Activated CD4-positive, alpha-beta T cell treated with anti-CD3 and anti-CD28 coated beads for 36 hours (primary cell): Measurements from ENCODE around the gene CTNNA2. TPM values are rescaled to one million over a fixed set of nuclear protein-coding genes. Genes with fewer than 3 reads are reported as not detected.

Source experiments
- ATAC-seq: fragments of 200-7000 bp; cut with Tn5 transposase; one replicate; pipeline ENCODE4 v1.10.0; 2021; ENCODE audit warnings: mild to moderate bottlenecking, moderate library complexity
- CTCF ChIA-PET: fragments of 350-600 bp; sonication (Branson Sonifier 250); formaldehyde crosslinking; loops from one replicate; lab custom pipeline; 2021; ENCODE audit warnings: antibody characterized with exemption; lab: Charles Lee
- POLR2A ChIA-PET: fragments of 350-600 bp; sonication (Branson Sonifier 250); formaldehyde crosslinking; loops from one replicate; lab custom pipeline; 2021; ENCODE audit warnings: antibody characterized with exemption, inconsistent platforms; lab: Charles Lee
- DNase-seq: peaks from one replicate; pipeline ENCODE4 v3.0.0-alpha.2; 2020
- H3K27ac Mint-ChIP-seq: one replicate; pipeline ENCODE4 v1.8.0; 2021; ENCODE audit warnings: mixed read lengths
- H3K27me3 Mint-ChIP-seq: one replicate; pipeline ENCODE4 v1.8.0; 2021; ENCODE audit warnings: mixed read lengths
- H3K36me3 Mint-ChIP-seq: one replicate; pipeline ENCODE4 v1.8.0; 2021; ENCODE audit warnings: low read depth, mixed read lengths
- H3K4me1 Mint-ChIP-seq: one replicate; pipeline ENCODE4 v1.8.0; 2021; ENCODE audit warnings: mixed read lengths
- H3K4me3 Mint-ChIP-seq: one replicate; pipeline ENCODE4 v1.8.0; 2021; ENCODE audit warnings: mild to moderate bottlenecking, moderate library complexity, mixed read lengths
- H3K9me3 Mint-ChIP-seq: one replicate; pipeline ENCODE4 v1.8.0; 2021; ENCODE audit warnings: low read depth, mixed read lengths
- intact Hi-C, 2 experiments: fragments of 100-400 bp; cut with DNase I in 1 of 2; cut with micrococcal nuclease in 1 of 2; formaldehyde crosslinking; loops; one replicate each; pipeline versions ENCODE4 v1.14.2 to v1.15.1; 2022 to 2024; cut with DNase I, micrococcal nuclease
- total RNA-seq, 2 experiments: library from RNA; stranded (reverse); gene quantifications; one replicate each; pipeline ENCODE4 v1.2.3, GENCODE V29; 2021

CTNNA2 gene
- total RNA-seq, 2 experiments from 2014 or later: not detected

- no peak for ATAC-seq
- H3K4me3 Mint-ChIP-seq: no peak overlapping the region
- ChIA-PET POLR2A (no interaction called here), CTCF (interaction anchor here (0.6 kb wide), 1 partner anchor 139 kb away, joined by 3 read pairs; no protein-coding TSS in a partner anchor)
- no peaks in the 10 kb centered on the region for H3K27me3 Mint-ChIP-seq
- H3K36me3 Mint-ChIP-seq: no peaks in the 10 kb centered on the region
- intact Hi-C loops: no loop called here
- no peak overlapping the region for H3K27ac Mint-ChIP-seq
- no peak for DNase-seq
- H3K4me1 Mint-ChIP-seq: no peaks in the 10 kb centered on the region
- H3K9me3 Mint-ChIP-seq: peaks cover 15% of the 10 kb centered on the region
Observed at GRCh38 chr2:80403081-80403480, 890.2 kb downstream of the CTNNA2 start.

DNA sequence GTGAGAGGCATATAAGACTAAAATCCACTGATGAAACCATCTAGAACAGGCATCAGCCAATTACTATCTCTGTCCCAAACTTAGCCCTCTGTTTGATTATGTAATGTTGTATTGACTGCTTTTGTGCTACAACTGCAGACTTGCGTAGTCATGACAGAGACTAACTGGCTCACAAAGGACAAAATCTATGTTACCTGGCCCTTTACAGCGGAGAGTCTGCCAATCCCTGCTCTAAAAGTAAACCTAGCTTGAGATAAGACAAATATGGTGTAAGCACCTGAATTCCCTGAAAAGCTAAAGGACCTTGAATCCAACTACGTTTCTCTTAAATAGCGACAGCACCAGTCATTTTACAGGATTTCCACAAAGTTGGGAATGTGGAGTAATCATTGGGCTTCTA is 894.5 kb downstream of the CTNNA2 start:
- Mint-ChIP-seq H3K27ac (no peak overlapping the region), H3K4me1 (no peaks in the 10 kb centered on the region), H3K27me3 (no peaks in the 10 kb centered on the region), H3K4me3 (no peak overlapping the region), H3K9me3 (peaks cover 12% of the 10 kb centered on the region), H3K36me3 (no peaks in the 10 kb centered on the region)
- intact Hi-C loops: no loop called here
- CTCF ChIA-PET: interaction anchor here (1.8 kb wide), 1 partner anchor 12 kb away, joined by 3 read pairs; no protein-coding TSS in a partner anchor
- ATAC-seq (no peak), DNase-seq (no peak)
- POLR2A ChIA-PET: no interaction called here

- no peak overlapping the region for H3K27ac Mint-ChIP-seq
- ChIA-PET CTCF (no interaction called here), POLR2A (no interaction called here)
Observed at GRCh38 chr2:80410346-80410745, 897.5 kb downstream of the CTNNA2 start.

GRCh38 chr2:80413136-80413535 is 900.3 kb downstream of the CTNNA2 start:
- peaks cover 9% of the 10 kb centered on the region for H3K9me3 Mint-ChIP-seq
- no peak overlapping the region for H3K27ac Mint-ChIP-seq

More at GRCh38 chr2:80410346-80410745, 897.5 kb downstream of the CTNNA2 start:
- DNase-seq (no peak), ATAC-seq (no peak)
- H3K36me3 Mint-ChIP-seq: no peaks in the 10 kb centered on the region
- no peaks in the 10 kb centered on the region for H3K27me3 Mint-ChIP-seq
- H3K4me3 Mint-ChIP-seq: no peak overlapping the region
- intact Hi-C loops: no loop called here
- H3K4me1 Mint-ChIP-seq: no peaks in the 10 kb centered on the region
- peaks cover 8% of the 10 kb centered on the region for H3K9me3 Mint-ChIP-seq

GRCh38 chr2:80417737-80418136 is 904.9 kb downstream of the CTNNA2 start:
- H3K27me3 Mint-ChIP-seq: no peaks in the 10 kb centered on the region
- no peaks in the 10 kb centered on the region for H3K36me3 Mint-ChIP-seq
- DNase-seq (no peak), ATAC-seq (no peak)
- no peak overlapping the region for H3K4me3 Mint-ChIP-seq
- ChIA-PET POLR2A (no interaction called here), CTCF (no interaction called here)
- H3K4me1 Mint-ChIP-seq: no peaks in the 10 kb centered on the region
- H3K9me3 Mint-ChIP-seq: peaks cover 9% of the 10 kb centered on the region
- H3K27ac Mint-ChIP-seq: no peak overlapping the region
- intact Hi-C loops: no loop called here

More at GRCh38 chr2:80413136-80413535, 900.3 kb downstream of the CTNNA2 start:
- CTCF ChIA-PET: no interaction called here
- no peaks in the 10 kb centered on the region for H3K27me3 Mint-ChIP-seq
- H3K36me3 Mint-ChIP-seq: no peaks in the 10 kb centered on the region
- no peak overlapping the region for H3K4me3 Mint-ChIP-seq
- POLR2A ChIA-PET: no interaction called here
- H3K4me1 Mint-ChIP-seq: no peaks in the 10 kb centered on the region
- DNase-seq: no peak
- intact Hi-C loops: no loop called here
- no peak for ATAC-seq

DNA sequence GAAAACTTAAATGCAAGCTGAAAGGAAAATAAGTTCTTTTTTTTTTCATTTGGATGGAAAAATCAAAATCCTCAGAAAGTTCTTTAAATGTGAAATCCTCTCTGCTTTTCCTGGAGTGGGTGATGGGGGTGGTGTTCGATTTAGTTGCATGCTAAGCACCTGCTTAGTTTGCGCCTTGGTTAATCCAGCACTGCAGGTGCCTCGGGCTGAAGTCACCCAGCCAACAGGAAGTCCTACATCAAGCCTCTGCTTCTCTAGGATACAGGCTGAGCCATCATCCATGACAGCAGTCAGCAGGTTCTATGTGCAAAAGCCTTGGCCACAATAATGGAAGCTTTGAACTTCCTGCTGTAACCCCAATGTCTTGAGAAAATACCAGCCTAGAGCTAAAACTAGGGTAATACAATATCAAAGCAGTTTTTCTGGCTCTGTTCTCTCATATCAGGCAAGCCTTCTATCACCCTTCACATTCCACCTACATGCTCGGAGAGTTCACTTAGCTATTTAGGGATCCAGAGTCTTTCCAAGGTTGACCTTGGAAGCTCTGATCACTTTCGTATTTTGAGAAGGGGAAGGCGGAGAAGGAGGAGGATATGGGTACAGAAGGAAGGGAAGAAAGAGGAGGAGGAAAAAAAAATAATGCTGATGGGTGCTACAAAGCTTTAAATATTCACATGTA is 907.8 kb downstream of the CTNNA2 start:
- ChIA-PET POLR2A (no interaction called here), CTCF (interaction anchor here (0.6 to 0.8 kb wide), 3 partner anchors 169 to 543 kb away, joined by 3 to 4 read pairs (median 4); no protein-coding TSS in a partner anchor)
- Mint-ChIP-seq H3K4me1 (no peaks in the 10 kb centered on the region), H3K27ac (no peak overlapping the region), H3K4me3 (no peak overlapping the region), H3K9me3 (peaks cover 9% of the 10 kb centered on the region), H3K27me3 (no peaks in the 10 kb centered on the region), H3K36me3 (no peaks in the 10 kb centered on the region)
- ATAC-seq (no peak), DNase-seq (no peak)
- intact Hi-C loops: no loop called here

DNA sequence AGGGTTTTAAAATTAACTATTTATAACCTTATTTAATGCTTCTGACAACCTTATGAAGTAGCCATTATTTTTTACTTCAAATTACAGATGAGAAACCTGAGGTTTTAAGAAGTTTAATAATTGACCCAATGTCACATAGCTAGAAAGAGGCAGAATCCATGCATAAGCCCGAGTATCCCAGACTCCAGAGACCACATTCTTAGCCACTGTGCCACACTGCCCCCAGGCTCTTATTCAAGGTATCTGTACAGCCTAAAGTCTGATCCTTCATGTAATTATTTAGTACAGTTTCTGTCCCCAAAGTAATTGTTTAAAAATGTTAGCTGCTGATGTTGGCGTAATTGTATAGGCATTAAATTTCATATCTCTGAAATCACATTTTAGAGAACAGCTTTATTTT is 916.4 kb downstream of the CTNNA2 start:
- Mint-ChIP-seq H3K4me1 (no peaks in the 10 kb centered on the region), H3K27me3 (no peaks in the 10 kb centered on the region), H3K27ac (no peak overlapping the region), H3K4me3 (no peak overlapping the region), H3K36me3 (no peaks in the 10 kb centered on the region), H3K9me3 (peaks cover 2% of the 10 kb centered on the region)
- DNase-seq: no peak
- no peak for ATAC-seq
- intact Hi-C loops: no loop called here
- ChIA-PET POLR2A (no interaction called here), CTCF (interaction anchor here (1.5 kb wide), 1 partner anchor 10 kb away, joined by 5 read pairs; no protein-coding TSS in a partner anchor)

GRCh38 chr2:80437959-80438358 is 925.1 kb downstream of the CTNNA2 start:
- no peaks in the 10 kb centered on the region for H3K27me3 Mint-ChIP-seq
- no peaks in the 10 kb centered on the region for H3K4me1 Mint-ChIP-seq
- no peak overlapping the region for H3K27ac Mint-ChIP-seq
- intact Hi-C loops: no loop called here
- no peaks in the 10 kb centered on the region for H3K9me3 Mint-ChIP-seq
- CTCF ChIA-PET: no interaction called here
- no peak for ATAC-seq
- no peaks in the 10 kb centered on the region for H3K36me3 Mint-ChIP-seq
- POLR2A ChIA-PET: no interaction called here
- no peak for DNase-seq
- H3K4me3 Mint-ChIP-seq: no peak overlapping the region

DNA sequence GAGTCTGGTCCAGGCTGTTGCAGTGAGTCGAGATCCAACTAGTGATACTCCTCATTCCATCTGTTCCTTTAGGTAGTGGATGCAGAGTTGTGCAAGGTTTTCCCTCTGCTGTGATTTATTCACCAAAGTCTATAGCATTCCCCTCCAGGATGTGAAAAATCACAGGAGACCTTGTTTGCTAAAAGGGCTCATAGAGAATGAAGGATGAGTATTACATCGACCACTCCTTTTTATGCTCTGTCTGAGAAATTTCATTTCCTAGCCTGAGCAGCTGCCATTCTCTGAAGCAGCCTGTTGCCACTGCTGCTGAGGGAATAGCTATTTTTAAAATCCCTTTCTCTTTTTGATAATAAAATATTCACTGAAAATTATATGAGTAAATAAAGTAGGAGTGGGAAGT is 925.8 kb downstream of the CTNNA2 start:
- H3K27ac Mint-ChIP-seq: no peak overlapping the region
- no peak overlapping the region for H3K4me3 Mint-ChIP-seq
- no peaks in the 10 kb centered on the region for H3K27me3 Mint-ChIP-seq
- peaks cover 3% of the 10 kb centered on the region for H3K9me3 Mint-ChIP-seq
- ATAC-seq (no peak), DNase-seq (no peak)
- H3K4me1 Mint-ChIP-seq: no peaks in the 10 kb centered on the region
- ChIA-PET CTCF (no interaction called here), POLR2A (no interaction called here)
- intact Hi-C loops: no loop called here
- H3K36me3 Mint-ChIP-seq: no peaks in the 10 kb centered on the region

DNA sequence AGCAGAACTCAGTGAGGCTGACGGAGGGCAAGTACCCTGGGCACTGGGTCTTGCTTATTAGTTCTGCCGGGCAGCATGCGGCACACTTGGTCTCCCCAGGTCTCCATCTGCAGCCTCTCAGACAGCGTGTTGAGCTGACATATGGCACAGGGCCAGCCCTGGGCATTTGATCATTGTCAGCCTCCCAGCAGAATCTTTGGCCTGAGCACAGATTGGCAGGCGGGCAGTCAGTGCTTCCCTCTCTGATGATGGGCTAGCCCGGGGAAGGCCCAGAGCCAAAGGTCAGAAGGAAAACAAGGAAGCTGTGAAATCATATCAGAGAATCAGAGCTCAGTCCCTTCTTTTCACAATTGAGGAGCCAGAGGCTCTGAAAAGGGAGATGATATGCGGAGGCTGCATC is 941.8 kb downstream of the CTNNA2 start:
- no peak for ATAC-seq
- Mint-ChIP-seq H3K4me1 (no peaks in the 10 kb centered on the region), H3K9me3 (peaks cover 9% of the 10 kb centered on the region), H3K4me3 (no peak overlapping the region), H3K36me3 (no peaks in the 10 kb centered on the region), H3K27ac (no peak overlapping the region), H3K27me3 (no peaks in the 10 kb centered on the region)
- CTCF ChIA-PET: no interaction called here
- intact Hi-C loops: no loop called here
- POLR2A ChIA-PET: no interaction called here
- no peak for DNase-seq

GRCh38 chr2:80459028-80459427 is 946.2 kb downstream of the CTNNA2 start:
- CTCF ChIA-PET: no interaction called here
- Mint-ChIP-seq H3K36me3 (no peaks in the 10 kb centered on the region), H3K27ac (no peak overlapping the region), H3K4me1 (no peaks in the 10 kb centered on the region), H3K9me3 (peaks cover 4% of the 10 kb centered on the region), H3K4me3 (no peak overlapping the region), H3K27me3 (no peaks in the 10 kb centered on the region)
- intact Hi-C loops: no loop called here
- no peak for DNase-seq
- no peak for ATAC-seq
- POLR2A ChIA-PET: no interaction called here

DNA sequence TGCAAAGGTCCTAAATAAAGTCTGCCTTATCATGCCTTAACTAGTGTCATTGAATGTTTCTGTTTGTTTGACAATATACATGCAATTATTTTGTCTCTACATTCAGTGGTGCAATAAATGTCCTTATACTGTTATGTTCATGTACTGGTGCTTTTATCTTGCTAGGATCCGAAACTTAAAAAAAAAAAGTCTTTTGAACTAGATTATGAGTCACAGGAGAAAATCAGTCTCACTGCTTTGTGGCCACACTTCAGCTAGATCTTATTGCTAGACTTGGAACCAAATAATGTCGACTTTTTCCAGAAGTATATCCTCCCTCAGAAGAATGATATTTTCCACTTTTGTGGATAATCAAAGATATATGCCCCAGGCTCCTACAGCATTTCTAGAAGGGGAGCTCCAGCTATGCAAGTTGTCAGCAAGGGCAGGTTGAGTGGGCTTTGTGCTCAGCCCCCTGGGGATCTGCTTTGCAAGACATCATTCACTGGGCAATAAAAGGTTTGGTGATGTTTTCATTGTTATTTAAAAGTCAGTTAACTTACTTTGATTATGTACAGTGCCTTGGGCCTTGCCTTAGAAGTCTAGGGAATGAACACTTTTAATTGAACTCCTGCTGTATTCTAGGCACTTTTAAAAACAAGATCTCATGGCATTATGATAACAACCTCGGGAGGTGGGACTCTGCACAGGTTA is 948.8 kb downstream of the CTNNA2 start:
- CTCF ChIA-PET: no interaction called here
- POLR2A ChIA-PET: no interaction called here
- Mint-ChIP-seq H3K27ac (no peak overlapping the region), H3K4me3 (no peak overlapping the region), H3K36me3 (no peaks in the 10 kb centered on the region), H3K4me1 (no peaks in the 10 kb centered on the region), H3K9me3 (peaks cover 2% of the 10 kb centered on the region), H3K27me3 (no peaks in the 10 kb centered on the region)
- ATAC-seq: no peak
- intact Hi-C loops: no loop called here
- no peak for DNase-seq
